Gastroesophageal sphincter (tissue), 4 donors: ENCODE measurements around the gene COPS4. TPM values are rescaled to one million over a fixed set of nuclear protein-coding genes. Genes with fewer than 3 reads are reported as not detected.

Experiments used
- ATAC-seq: fragments of 150-250 bp; one replicate; pipeline ENCODE4 v1.9.1; 2016; ENCODE audit warnings: mild to moderate bottlenecking, moderate library complexity
- H3K27ac ChIP-seq, 4 donors: fragments of 200-600 bp; sonication (generic) in 3 of 4; 1 replicate in 3 of 4; 2 replicates in 1 of 4; pipeline ENCODE4 v1.5.1; 2016 to 2019
- H3K27me3 ChIP-seq: fragments of 200-600 bp; sonication (generic); one replicate; pipeline ENCODE4 v1.5.1; 2019
- H3K36me3 ChIP-seq, 2 donors: fragments of 200-600 bp; sonication (generic); one replicate each; pipeline ENCODE4 v1.5.1; 2019; ENCODE audit warnings: control low read depth in 1 of 2
- H3K4me1 ChIP-seq, 3 donors: fragments of 200-600 bp; sonication (generic); 1 replicate in 2 of 3; 2 replicates in 1 of 3; pipeline ENCODE4 v1.5.1; 2016 to 2019; ENCODE audit warnings: control low read depth in 2 of 3
- H3K4me3 ChIP-seq, 2 donors: fragments of 200-600 bp; sonication (generic); one replicate each; pipeline ENCODE4 v1.5.1; 2019; ENCODE audit warnings: mild to moderate bottlenecking in 1 of 2, moderate library complexity in 1 of 2
- H3K9me3 ChIP-seq, 3 donors: fragments of 200-600 bp; sonication (generic); one replicate each; pipeline ENCODE4 v1.5.1; 2017 to 2019; ENCODE audit warnings: control low read depth in 2 of 3
- EP300 ChIP-seq: sonication (generic); formaldehyde crosslinking; IDR thresholded peaks from one replicate; pipeline ENCODE4 v1.6.1; 2017; ENCODE audit warnings: antibody characterized with exemption, mild to moderate bottlenecking
- POLR2A ChIP-seq, 2 donors: fragments of 450-650 bp; IDR thresholded peaks; one replicate each; pipeline ENCODE4 v1.6.1; 2017; ENCODE audit warnings: antibody characterized with exemption in 2 of 2, mild to moderate bottlenecking in 2 of 2, moderate library complexity in 1 of 2
- POLR2AphosphoS5 ChIP-seq: sonication (generic); formaldehyde crosslinking; IDR thresholded peaks from one replicate; pipeline ENCODE4 v1.6.1; 2017; ENCODE audit warnings: antibody characterized with exemption
- WGBS, 2 donors: methylation state at CpG; one replicate each; pipeline ENCODE4 v1.1.5; 2018; ENCODE audit warnings: low coverage in 1 of 2; 5-methylcytosine and 5-hydroxymethylcytosine counted together
- total RNA-seq, 4 donors: library from RNA; depleted of rRNA; stranded (reverse); fragments of >200 nt; gene quantifications; one replicate each; pipeline ENCODE4 v1.1.0, GENCODE V29; 2016
- TF ChIP-seq, protein P1 (sequence below), 4 experiments: fragments of 200-600 bp in 2 of 4; fragments of 450-650 bp in 2 of 4; sonication (generic) in 1 of 4; IDR thresholded peaks; one replicate each; pipeline ENCODE4 v1.5.1; 2017 to 2019; ENCODE audit warnings: antibody characterized with exemption in 4 of 4, mild to moderate bottlenecking in 2 of 4, moderate library complexity in 2 of 4

The COPS4 gene
- total RNA-seq, 4 donors from 2014 or later = 51.0 to 60.7 (median 55.8) TPM

DNA sequence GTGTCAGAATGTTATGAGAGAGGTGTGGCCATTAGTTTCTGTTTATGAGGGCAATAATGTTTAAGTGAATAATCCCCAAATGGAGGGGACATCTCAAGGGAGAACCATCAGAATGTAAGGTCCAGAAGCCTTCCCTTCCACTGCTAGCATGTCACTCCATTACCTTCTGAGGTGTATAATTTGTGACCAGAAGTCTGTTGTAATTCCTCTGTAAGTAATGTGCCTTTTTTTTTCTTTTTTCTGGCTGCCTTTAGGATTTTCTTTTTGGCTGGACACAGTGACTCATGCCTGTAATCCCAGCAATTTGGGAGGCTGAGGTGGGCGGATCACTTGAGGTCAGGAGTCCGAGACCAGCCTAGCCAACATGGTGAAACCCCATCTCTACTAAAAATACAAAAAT lies 10.8 kb upstream of the COPS4 start:
- no peak for ATAC-seq
- no peaks in the 10 kb centered on the region for H3K4me1 ChIP-seq
- H3K4me3 ChIP-seq = no peak overlapping the region
- no peaks in the 10 kb centered on the region for H3K36me3 ChIP-seq
- no peak for TF ChIP-seq POLR2A (IDR thresholded peaks at IDR 0.05)
- TF ChIP-seq, protein P1, sequence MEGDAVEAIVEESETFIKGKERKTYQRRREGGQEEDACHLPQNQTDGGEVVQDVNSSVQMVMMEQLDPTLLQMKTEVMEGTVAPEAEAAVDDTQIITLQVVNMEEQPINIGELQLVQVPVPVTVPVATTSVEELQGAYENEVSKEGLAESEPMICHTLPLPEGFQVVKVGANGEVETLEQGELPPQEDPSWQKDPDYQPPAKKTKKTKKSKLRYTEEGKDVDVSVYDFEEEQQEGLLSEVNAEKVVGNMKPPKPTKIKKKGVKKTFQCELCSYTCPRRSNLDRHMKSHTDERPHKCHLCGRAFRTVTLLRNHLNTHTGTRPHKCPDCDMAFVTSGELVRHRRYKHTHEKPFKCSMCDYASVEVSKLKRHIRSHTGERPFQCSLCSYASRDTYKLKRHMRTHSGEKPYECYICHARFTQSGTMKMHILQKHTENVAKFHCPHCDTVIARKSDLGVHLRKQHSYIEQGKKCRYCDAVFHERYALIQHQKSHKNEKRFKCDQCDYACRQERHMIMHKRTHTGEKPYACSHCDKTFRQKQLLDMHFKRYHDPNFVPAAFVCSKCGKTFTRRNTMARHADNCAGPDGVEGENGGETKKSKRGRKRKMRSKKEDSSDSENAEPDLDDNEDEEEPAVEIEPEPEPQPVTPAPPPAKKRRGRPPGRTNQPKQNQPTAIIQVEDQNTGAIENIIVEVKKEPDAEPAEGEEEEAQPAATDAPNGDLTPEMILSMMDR (IDR thresholded peaks at IDR 0.05) = no peak
- no peak for TF ChIP-seq POLR2AphosphoS5
- no peak for TF ChIP-seq EP300
- H3K27me3 ChIP-seq = no peaks in the 10 kb centered on the region
- 65% methylated on average over 2 of the region's 2 CpGs; no CpG with 5 or more reads in 1 of the 2 donors for WGBS, 2 donors
- peaks cover 0 to 19% (median 0%) of the 10 kb centered on the region in 3 donors for H3K9me3 ChIP-seq
- H3K27ac ChIP-seq = no peak overlapping the region

DNA sequence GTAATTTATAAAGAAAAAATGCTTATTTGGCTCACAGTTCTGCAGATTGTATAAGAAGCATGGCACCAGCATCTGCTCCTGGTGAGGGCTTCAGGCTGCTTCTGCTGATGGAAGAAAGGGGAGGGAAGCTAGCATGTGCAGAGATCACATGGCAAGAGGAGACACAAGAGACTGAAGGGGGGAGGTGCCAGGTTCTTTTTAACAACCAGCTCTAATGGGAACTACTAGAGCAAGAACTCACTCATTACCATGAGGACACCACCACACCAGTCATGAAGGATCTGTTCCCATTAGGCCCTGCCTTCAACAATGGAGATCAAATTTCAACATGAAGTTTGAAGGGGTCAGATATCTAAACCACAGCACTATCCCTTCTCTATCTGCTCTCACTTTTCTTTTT lies 9.4 kb upstream of the COPS4 start:
- Histone ChIP-seq H3K36me3 (no peaks in the 10 kb centered on the region), H3K4me3 (no peak overlapping the region), H3K27ac (no peak overlapping the region), H3K27me3 (no peaks in the 10 kb centered on the region), H3K4me1 (no peaks in the 10 kb centered on the region), H3K9me3 (peaks cover 0 to 19% (median 0%) of the 10 kb centered on the region in 3 donors)
- ATAC-seq = no peak
- TF ChIP-seq, protein P1 (IDR thresholded peaks at IDR 0.05) = no peak
- TF ChIP-seq POLR2AphosphoS5 (no peak), EP300 (no peak), POLR2A (IDR thresholded peaks at IDR 0.05) (no peak)

DNA sequence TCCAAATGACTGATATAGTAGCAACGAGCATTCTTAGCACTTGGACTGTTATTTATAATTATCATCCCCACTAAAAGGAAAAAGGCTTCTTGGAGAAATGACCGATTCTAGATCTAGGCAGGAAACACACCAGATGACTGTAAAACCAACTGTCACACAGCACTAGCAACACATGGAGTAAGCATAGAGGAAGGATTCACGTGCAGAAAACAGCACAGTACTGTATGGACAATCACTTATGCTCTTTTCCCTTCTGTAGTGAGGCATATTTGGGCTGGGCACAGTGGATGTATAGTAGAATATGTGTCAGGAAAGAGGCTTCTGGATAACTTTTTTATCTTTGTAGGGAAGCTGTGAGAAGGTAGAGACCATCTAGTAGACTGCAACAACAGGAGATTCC lies 6.0 kb upstream of the COPS4 start:
- Histone ChIP-seq H3K4me1 (no peaks in the 10 kb centered on the region), H3K27me3 (no peaks in the 10 kb centered on the region), H3K9me3 (peaks cover 0 to 19% (median 0%) of the 10 kb centered on the region in 3 donors), H3K36me3 (no peaks in the 10 kb centered on the region), H3K4me3 (no peak overlapping the region), H3K27ac (no peak overlapping the region)
- TF ChIP-seq POLR2A (IDR thresholded peaks at IDR 0.05) (no peak), POLR2AphosphoS5 (no peak), EP300 (no peak)
- TF ChIP-seq, protein P1 (IDR thresholded peaks at IDR 0.05) = no peak
- WGBS, 2 donors = 51 to 52% methylated on average over 3 of the region's 3 CpGs
- ATAC-seq = no peak

DNA sequence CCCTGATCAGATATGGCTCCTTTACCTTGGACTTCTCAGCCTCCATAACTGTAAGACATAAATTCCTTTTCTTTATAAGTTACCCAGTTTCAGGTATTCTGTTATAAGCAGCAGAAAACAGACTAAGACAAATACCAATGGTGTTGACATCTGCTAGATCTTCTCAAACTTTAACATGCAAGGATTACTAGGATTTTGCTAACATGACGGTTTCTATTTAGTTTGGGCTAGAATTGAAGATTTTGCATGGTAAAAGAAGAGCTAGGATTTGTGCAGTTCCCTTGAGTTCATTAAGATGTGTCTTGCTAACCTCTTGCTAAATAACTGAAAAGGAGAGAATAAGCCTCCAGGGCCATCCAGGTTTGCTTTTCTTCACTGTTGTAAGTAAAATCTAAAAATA lies 5.3 kb upstream of the COPS4 start:
- no peak for TF ChIP-seq EP300
- no peak for TF ChIP-seq POLR2AphosphoS5
- TF ChIP-seq, protein P1 (IDR thresholded peaks at IDR 0.05) = no peak
- no peak for TF ChIP-seq POLR2A (IDR thresholded peaks at IDR 0.05)
- WGBS, 2 donors = 93% methylated on average over 1 of the region's 1 CpG; no CpG with 5 or more reads in 1 of the 2 donors
- H3K36me3 ChIP-seq = no peaks in the 10 kb centered on the region

DNA sequence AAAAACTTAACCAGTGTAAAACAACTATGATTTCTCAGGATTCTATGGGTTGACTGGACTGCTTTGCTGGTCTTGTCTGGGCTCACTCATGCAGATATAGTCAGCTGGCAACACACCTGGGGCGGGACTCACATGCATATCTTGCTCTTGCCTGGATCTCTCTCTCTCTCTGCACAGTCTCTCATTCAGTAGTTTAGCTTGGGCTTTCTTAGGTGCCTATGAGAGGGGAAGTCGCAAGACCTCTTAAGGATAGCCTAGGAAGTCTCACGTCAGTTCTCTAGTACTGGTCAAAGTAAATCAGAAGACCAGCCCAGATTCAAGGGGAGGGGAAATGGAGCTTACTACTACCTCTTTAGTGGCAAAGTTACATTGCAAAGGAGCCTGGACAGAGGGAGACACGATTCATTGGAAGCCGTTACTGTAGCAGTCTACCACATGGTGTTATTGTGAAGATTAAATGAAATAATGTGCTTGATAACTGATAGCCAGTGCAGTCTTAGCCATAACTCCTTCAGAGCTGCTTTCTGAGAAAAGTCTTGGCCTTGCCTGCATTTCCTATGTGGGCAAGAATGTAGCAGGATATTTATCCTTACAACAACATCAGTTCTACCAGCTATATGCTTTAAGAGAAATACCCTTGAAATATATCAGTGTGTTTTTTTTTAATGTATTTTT lies 2.1 kb downstream of the COPS4 start:
- TF ChIP-seq EP300 (no peak), POLR2AphosphoS5 (no peak), POLR2A (IDR thresholded peaks at IDR 0.05) (no peak)
- TF ChIP-seq, protein P1 (IDR thresholded peaks at IDR 0.05) = no peak
- no peak for ATAC-seq
- Histone ChIP-seq H3K9me3 (no peaks in the 10 kb centered on the region), H3K4me3 (no peak overlapping the region), H3K27me3 (no peaks in the 10 kb centered on the region), H3K4me1 (peaks cover 10 to 29% (median 14%) of the 10 kb centered on the region in 3 donors), H3K27ac (no peak overlapping the region), H3K36me3 (no peaks in the 10 kb centered on the region)
- 47 to 54% methylated on average over 3 of the region's 5 CpGs for WGBS, 2 donors

More for the DNA sequence above, 5.3 kb upstream of the COPS4 start:
- Histone ChIP-seq H3K4me3 (no peak overlapping the region), H3K9me3 (peaks cover 0 to 12% (median 0%) of the 10 kb centered on the region in 3 donors), H3K27me3 (no peaks in the 10 kb centered on the region), H3K4me1 (no peaks in the 10 kb centered on the region), H3K27ac (no peak overlapping the region)
- ATAC-seq = no peak
